ENCODE data around the gene FAM43A. TPM values are rescaled to one million over a fixed set of nuclear protein-coding genes. Genes with fewer than 3 reads are reported as not detected.

The FAM43A gene
- total and polyA plus RNA-seq, 2 of the 8 experiments (the other 6 are each of a cell fraction or from before 2014, with no cell fraction given) = 2.3 to 2.6 TPM

GRCh38 chr3:194661374-194661773 is 24.3 kb upstream of the FAM43A start:
- Histone ChIP-seq H3K27me3 (replicated peaks in 1 of 4; ENCODE audit: control insufficient read depth in 3 of 4, extremely low read depth in 1 of 4, insufficient read depth in 3 of 4, low read length in 3 of 4) (no peaks in the 10 kb centered on the region), H3K9ac (replicated peaks in 1 of 4; ENCODE audit: extremely low read depth in 1 of 4, low read depth in 3 of 4, low read length in 3 of 4) (no peak overlapping the region), H3K4ac (replicated peaks; ENCODE audit: insufficient read length, low read depth, low read length) (no peak overlapping the region), H2BK120ac (replicated peaks; ENCODE audit: low read depth, low read length) (no peak overlapping the region), H3K4me3 (ENCODE audit: extremely low read depth in 1 of 4, insufficient read depth in 2 of 4, low read depth in 3 of 4, low read length in 4 of 4) (no peak overlapping the region), H3K9me3 (ENCODE audit: insufficient read depth in 2 of 2, low read depth in 1 of 2, low read length in 1 of 2) (no peaks in the 10 kb centered on the region), H4K91ac (replicated peaks; ENCODE audit: insufficient read length, low read length) (no peak overlapping the region), H3K79me2 (ENCODE audit: control insufficient read depth in 1 of 2, insufficient read depth in 2 of 2, low read length in 2 of 2) (no peaks in the 10 kb centered on the region), H2AFZ (ENCODE audit: low read length) (no peak overlapping the region), H3K23ac (ENCODE audit: insufficient read length) (no peak overlapping the region), H3K14ac (ENCODE audit: insufficient read length) (no peak overlapping the region), H4K5ac (ENCODE audit: insufficient read length, low read depth, low read length) (no peak overlapping the region), H3K56ac (replicated peaks; ENCODE audit: insufficient read length, low read depth, low read length) (no peak overlapping the region), H3K79me1 (ENCODE audit: low read depth, low read length) (no peaks in the 10 kb centered on the region), H3K23me2 (ENCODE audit: low read depth, low read length) (no peaks in the 10 kb centered on the region), H2BK5ac (ENCODE audit: low read depth, low read length) (no peak overlapping the region), H2BK15ac (ENCODE audit: low read length) (no peak overlapping the region), H2BK20ac (ENCODE audit: low read length) (no peak overlapping the region), H3K4me2 (ENCODE audit: insufficient read depth in 1 of 2, low read depth in 2 of 2, low read length in 2 of 2) (no peak overlapping the region), H2AK5ac (ENCODE audit: low read depth, low read length) (no peak overlapping the region), H3K18ac (ENCODE audit: extremely low read depth, low read length) (no peak overlapping the region), H2BK12ac (ENCODE audit: low read depth, low read length) (no peak overlapping the region), H4K20me1 (replicated peaks in 1 of 2; ENCODE audit: control insufficient read depth in 1 of 2, insufficient read depth in 2 of 2, low read length in 2 of 2) (peaks cover 0 to 3% of the 10 kb centered on the region in 2 experiments), H3K27ac (ENCODE audit: low read depth, low read length) (no peak overlapping the region), H4K8ac (ENCODE audit: extremely low read depth, insufficient read depth, low read length) (no peak overlapping the region), H3K36me3 (ENCODE audit: control insufficient read depth in 2 of 4, insufficient read depth in 4 of 4, low read length in 3 of 4) (peaks cover 15 to 54% (median 42%) of the 10 kb centered on the region in 4 experiments), H3K4me1 (replicated peaks in 1 of 4; ENCODE audit: control insufficient read depth in 3 of 4, insufficient read depth in 4 of 4, low read length in 3 of 4) (no peaks in the 10 kb centered on the region)
- POLR2A ChIA-PET (ENCODE audit: partially characterized antibody) = interaction anchor here (2.6 kb wide), 1 partner anchor 11 kb away, joined by 8 read pairs; the partner anchor contains the start of gene LSG1
- CTCF ChIA-PET (ENCODE audit: partially characterized antibody) = interaction anchor here (1.5 to 6.6 kb wide), 2 partner anchors 9 to 21 kb away, joined by 3 to 44 read pairs; partner anchors contain the start of gene LSG1
- DNase-seq (ENCODE audit: low read depth in 1 of 2, low spot score in 2 of 2) (no peak), FAIRE-seq (no peak)
- no peak for TF ChIP-seq YY1 (IDR thresholded peaks at IDR 0.05; ENCODE audit: low read depth, low read length)
- TF ChIP-seq SIRT6 (IDR thresholded peaks at IDR 0.05; ENCODE audit: low read length) = no peak
- TF ChIP-seq BRCA1 (IDR thresholded peaks at IDR 0.05; ENCODE audit: low read depth, low read length) = no peak
- no peak for TF ChIP-seq FOSL1 (IDR thresholded peaks at IDR 0.05; ENCODE audit: insufficient read depth, low read depth, low read length)
- no peak for TF ChIP-seq SP4 (IDR thresholded peaks at IDR 0.05; ENCODE audit: low read length)
- no peak for TF ChIP-seq RAD21 (IDR thresholded peaks at IDR 0.05 in 1 of 2, conservative IDR thresholded peaks at IDR 0.05 in 1 of 2; ENCODE audit: low read depth in 2 of 2, low read length in 2 of 2)
- no peak for TF ChIP-seq CBX5 (IDR thresholded peaks at IDR 0.05; ENCODE audit: low read depth, low read length)
- no peak for TF ChIP-seq EZH2 (IDR thresholded peaks at IDR 0.05; ENCODE audit: low read depth, low read length, severe bottlenecking)
- TF ChIP-seq BACH1 (IDR thresholded peaks at IDR 0.05; ENCODE audit: low read length) = no peak
- no peak for TF ChIP-seq GABPA (IDR thresholded peaks at IDR 0.05; ENCODE audit: borderline replicate concordance, insufficient read depth, low read length)
- 95% methylated on average over 3 of the region's 3 CpGs; no CpG with 5 or more reads in 1 of the 2 experiments for WGBS, 2 experiments (ENCODE audit: extremely low coverage in 1 of 2, insufficient coverage in 1 of 2, insufficient read length in 1 of 2, insufficient replicate concordance in 2 of 2, low coverage in 1 of 2, low lambda C conversion rate in 2 of 2, missing lambda C conversion rate in 1 of 2)
